HG02642 (cell line): Measurements from ENCODE around the gene OMG.
"Not testable (repeated sequence)": the region's sequence is repeated elsewhere in the genome, so short reads cannot be mapped to it uniquely, and the experiment has no call there.

Source experiments
- ATAC-seq: cut with Tn5 transposase; IDR thresholded peaks from one replicate; pipeline ENCODE4 v1.9.1; 2021; ENCODE audit warnings: mild to moderate bottlenecking; ENCODE audit not compliant: unreplicated experiment, poor library complexity

Gene OMG, protein sequence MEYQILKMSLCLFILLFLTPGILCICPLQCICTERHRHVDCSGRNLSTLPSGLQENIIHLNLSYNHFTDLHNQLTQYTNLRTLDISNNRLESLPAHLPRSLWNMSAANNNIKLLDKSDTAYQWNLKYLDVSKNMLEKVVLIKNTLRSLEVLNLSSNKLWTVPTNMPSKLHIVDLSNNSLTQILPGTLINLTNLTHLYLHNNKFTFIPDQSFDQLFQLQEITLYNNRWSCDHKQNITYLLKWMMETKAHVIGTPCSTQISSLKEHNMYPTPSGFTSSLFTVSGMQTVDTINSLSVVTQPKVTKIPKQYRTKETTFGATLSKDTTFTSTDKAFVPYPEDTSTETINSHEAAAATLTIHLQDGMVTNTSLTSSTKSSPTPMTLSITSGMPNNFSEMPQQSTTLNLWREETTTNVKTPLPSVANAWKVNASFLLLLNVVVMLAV

DNA sequence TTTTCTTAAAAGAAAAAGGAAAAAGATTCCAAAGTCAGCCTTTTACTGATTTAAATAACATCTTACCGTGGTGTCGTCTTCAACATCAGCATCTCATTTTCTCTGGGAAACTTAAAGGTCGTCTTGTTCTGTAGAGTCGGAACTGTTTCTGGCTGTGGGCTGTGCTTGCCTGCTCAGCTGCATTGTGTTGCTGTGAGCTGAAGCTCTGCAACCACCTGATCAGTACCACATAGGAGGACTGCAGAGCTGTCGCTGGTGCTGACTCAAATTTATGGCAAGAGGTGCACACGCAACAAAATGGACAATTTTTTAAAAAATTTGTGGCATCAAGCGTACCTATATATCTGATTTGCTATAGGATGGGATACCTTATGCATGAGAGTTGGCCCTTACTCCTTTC, at the start of gene OMG:
Gene OMG, minus strand, starts transcription at position 150 of the 400 bp plus-strand sequence. CDS start 908 bp downstream, outside the sequence.
- ATAC-seq, result no peak

DNA sequence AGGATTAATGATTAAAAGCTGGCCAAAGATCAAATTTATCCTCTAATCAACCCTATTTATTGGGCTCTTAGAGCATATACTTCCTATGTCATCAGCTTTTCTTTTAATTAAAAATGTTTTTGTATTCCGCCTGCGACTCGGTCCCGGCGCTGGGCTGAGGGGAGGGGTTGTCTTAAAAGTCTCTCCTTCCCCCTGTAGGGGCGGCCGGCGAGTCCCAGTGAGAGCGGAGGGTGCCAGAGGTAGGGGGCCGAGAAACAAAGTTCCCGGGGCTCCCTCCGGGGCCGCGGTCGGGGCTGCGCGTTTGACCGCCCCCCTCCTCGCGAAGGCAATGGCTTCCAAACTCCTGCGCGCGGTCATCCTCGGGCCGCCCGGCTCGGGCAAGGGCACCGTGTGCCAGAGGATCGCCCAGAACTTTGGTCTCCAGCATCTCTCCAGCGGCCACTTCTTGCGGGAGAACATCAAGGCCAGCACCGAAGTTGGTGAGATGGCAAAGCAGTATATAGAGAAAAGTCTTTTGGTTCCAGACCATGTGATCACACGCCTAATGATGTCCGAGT, 48.2 kb upstream of the OMG start:
- not testable (repeated sequence) for ATAC-seq

DNA sequence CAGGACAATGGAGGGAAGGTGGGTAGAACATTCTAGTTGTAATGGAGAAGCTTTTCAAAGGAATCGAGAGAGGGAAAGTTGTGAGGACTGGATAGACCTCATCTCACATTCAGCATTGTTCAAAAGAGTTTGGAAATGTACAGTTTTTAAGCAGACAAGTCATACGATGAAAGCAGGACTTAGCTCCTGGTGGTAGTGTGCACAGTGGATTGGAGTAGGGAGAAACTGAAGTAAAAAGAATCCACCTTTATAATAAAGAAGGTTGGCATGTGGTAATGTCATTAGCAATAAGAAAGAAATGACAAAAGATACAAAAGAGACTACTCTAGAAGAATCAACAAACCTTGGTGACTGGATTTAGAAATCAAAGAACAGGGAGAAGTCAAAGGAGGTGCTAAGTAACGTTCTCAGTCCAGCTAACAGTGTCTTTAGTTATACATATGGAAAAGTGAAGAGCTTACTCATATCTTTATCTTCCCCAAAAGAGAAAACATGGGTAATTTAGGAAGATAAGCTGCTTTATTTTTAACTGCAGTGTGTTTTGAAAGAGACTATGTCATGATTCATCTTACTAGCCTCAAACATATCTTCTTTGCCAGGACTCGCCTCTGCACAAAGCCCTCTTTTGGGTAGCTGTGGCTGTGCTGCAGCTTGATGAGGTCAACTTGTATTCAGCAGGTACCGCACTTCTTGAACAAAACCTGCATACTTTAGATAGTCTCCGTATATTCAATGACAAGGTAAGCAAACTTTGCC, 43.0 kb upstream of the OMG start:
- no peak for ATAC-seq

DNA sequence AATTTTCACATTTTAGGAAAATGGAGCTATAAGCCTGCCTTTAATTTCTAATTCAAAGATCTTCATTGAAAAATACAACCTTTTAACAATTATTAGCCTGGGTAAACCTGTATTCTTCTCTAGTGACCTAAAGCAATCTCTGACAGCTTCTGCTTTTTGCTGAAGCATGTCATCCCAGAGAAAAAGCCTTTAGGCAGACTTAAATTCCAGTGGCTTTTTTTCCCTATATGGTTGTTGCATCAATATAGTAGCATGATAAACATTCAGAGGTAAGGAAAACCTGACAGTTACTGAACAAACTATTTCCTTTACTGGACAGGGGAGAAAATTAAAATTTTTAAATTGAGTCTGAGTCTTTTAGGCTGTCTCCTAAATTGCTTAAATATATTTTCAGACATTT, 32.2 kb upstream of the OMG start:
- no peak for ATAC-seq

DNA sequence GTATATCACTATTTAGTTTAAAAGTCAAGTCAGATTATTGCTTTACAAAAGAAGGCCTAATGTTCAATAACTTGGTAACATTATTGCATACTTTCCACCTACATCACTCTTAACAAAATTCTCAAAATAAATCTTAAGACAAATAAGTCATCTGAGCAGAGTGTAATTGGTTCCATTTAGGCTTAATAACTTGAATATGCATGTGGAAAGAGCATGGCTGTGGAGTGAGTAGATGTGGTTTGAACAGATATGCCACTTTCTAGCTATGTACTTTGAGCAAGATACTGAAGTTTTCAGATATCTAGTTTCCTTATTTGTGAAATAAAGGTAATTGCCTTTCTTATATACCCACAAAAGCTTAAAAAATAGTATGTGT, 31.1 kb upstream of the OMG start:
- ATAC-seq, result no peak

DNA sequence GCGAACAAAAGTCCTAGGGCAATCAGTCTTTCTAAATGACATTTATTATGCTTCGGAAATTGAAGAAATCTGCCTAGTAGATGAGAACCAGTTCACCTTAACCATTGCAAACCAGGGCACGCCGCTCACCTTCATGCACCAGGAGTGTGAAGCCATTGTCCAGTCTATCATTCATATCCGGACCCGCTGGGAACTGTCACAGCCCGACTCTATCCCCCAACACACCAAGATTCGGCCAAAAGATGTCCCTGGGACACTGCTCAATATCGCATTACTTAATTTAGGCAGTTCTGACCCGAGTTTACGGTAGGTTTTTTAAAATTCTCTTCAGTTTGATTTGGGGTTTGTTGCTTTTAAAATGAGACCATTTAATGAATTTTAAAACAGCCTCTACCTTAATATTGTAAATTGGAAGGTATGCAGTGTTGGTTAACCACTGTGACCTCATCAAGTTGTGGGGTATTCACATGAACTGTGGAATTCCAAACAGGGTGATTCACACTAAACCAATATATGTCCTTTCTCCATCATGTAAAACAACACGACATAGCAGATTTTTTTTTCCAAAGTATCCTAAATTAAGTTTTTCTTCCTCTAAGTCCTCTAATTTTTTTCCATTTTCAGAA, 30.6 kb upstream of the OMG start:
- ATAC-seq, result no peak

DNA sequence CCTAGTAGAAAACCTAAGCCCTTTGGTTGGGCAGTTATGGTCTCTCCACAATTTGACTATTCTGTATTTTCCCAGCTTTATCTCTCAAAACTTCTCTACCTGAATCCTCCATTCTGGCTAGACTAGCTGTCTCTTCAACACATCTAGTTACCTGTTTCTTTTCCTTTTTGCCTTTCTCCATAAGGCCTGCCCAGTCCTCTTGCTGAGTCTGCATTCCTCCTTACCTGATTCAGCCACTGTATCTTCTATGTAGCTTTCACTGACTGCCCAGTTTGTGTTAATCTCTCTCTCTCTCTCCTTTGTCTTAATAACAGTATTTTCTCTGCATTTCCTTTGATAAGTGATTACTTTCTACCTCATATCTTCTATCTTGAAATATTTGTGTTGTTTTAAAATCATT, 26.5 kb upstream of the OMG start:
- ATAC-seq, result no peak

DNA sequence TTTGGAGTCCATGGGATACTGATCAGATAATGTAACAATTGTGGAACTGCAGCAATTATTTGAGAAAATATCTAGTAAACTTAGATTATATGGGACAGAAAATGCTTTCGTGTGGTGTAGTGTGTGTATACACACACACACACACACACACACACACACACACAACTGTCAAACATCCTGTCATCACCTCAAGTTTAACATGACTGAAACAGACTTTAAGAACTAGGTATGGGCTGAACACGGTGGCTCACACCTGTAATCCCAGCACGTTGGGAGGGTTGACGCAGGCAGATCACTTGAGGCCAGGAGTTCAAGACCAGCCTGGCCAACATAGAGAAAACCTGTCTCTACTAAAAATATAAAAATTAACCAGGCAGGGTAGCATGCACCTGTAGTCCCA, 24.9 kb upstream of the OMG start:
- ATAC-seq, result no peak

DNA sequence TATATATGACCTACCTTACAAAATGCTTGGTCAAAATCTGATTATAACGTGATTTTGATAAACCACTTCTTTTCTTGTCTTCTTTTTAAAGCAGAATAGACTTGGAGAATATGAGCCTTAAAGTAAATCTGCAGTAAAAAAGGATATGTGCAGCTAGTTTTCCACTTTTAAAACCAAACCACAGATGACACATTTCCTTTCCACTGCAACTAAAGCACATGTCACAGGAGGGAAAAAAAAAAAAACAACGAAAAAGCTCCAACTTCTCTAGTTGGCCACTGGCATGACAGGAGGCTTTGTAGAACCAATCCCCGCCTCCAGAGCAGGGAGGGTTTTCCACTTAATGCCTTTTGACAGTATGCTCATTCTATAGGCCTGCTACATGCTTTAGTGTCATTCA, 24.4 kb upstream of the OMG start, which contains the start of gene EVI2A:
Gene EVI2A, minus strand, starts transcription at position 142 of the 400 bp plus-strand sequence. CDS start 2,609 bp downstream, outside the sequence.
- ATAC-seq, result no peak

DNA sequence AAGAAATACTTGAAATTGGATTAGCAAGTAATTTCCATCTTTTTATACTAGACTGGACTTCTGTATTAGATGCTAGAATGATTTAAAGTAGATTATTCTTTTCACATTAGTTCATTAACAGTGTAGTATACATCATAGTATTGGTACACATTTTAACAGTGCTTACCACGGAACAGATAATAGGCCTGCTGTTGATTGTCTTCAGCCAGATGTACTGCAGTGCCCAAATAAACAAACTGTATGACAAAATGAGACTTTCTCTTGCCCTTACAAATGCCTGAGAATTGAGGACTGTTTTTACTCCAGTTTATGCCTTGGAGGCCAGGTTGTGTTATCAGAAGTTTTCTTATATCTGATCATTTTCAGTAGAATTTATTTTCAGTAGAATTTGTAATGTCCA, 23.8 kb upstream of the OMG start:
- ATAC-seq, result no peak

DNA sequence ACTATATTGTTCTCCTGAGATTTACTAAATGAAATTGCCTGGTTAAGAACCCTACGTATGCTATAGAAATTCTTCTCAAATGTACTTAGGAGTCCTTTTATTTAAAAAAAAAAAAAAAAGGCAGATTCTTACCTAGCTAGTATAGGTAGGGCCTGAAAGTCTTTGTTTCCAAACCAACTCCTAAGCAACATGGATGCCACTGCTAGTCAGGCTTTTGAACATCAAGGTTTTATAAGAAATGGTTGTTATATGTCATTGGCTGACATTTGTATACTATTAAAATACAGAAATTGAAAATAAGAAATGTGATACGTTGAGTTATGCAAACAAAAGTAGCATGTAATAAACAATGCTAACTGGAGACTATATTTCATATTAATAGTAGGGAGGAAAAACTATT, 23.2 kb upstream of the OMG start:
- no peak for ATAC-seq

DNA sequence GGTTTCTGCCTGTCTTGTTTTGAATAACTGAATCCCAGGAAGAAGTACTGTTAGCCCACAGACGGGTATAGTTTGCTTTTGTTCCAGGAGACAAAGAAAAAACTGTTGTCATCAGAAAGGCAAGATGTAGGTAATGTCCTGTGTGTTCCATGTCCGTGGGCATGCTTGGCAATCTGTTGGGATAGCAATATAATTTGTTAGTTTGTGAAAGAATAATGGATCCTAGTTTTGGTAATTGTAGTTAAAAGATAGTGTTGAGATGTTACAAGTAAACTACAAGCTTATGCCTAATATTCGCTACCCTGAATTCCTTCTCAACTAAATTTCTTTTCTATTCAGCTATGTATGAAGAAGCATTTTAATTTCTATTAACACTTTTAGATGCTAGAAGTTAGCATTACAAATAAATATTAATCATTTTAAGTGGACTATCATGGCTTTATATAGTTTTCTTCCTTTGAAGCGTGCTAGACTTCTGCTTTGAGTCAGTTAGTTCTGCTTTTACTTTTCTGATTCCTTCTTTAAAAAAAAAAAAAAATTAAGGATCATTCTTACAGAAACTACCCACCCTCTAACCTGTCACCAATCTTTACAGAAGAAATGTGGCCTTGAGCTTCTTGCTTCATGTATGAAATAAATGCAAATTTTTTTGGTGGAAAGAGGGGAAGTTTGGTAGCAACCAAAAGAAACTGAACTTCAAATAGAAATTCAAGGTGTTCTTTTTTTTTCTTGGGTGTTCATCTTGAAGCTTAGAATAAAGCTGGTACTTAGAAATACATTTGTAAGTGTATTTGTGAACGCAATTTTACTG, 22.0 kb upstream of the OMG start:
- no peak for ATAC-seq

DNA sequence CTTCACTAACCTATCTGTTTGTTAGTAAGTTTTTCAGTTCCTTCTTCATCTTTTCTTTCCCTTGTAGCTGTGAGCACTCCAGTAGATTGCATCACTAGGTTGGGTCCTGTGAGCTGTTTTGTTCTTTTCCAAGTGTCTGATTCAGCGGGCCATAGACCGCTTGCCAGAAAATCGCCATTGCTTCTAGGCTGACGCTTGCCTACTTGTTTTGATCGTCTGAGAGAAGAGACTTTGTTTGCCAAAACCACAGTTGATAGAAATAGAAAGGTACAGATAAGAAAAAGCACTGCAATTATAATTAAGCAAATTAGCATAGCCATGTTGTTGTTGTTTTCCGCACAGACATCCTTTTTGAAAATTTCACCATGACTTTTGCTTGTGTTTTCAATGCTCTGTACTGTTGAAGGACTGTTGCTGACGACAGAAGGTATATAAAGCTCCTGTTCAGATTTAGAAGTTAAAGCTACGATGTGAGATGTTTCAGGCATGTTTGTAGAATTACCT, 21.3 kb upstream of the OMG start:
- peak; percentile 49 for ATAC-seq

DNA sequence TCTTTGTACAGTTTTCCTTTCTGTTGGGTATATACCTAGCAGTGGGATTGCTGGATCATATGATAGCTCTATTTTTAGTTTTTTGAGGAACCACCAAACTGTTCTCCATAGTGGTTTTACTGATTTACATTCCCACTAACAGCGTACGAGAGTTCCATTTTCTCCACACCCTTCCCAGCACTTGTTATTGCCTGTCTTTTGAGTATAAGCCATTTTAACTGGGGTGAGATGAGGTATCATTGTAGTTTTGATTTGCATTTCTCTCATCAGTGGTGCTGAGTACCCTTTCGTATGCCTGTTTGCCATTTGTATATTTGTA, 17.7 kb upstream of the OMG start:
- ATAC-seq, result no peak

DNA sequence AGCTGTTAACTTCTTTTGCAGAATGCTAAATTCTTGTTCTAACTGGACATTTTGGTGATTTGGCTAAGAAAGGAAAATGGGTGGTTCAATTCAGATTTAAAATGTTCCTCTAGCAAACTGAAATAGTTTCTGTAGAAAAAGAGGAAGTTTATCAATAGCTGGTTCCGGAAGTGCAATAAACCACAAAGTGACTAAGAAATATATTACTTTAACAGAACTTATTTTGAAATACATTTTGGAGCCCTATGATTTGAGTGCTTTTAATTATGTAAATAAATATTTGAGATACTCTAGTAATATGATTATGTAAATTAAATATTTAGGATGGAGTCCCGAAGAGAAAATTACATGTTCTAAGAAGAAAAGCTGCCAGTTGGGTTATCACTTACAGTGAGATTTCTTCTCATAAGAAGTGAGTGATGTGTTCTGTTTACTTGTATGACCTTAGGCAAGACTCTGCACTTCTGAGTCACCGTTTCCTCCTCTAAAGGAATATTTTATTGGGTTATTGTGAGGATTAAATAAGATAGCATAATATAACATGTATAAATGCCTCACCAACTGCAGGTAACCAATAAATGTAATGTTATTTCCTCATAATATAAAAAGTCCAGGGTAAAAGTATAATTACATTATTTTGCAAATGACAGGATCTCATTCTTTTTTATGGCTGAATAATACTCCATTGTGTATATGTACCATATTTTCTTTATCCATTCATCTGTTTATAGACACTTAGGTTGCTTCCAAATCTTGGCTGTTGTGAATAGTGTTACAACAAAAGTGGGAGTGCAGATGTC, 17.1 kb upstream of the OMG start, which contains the start of gene EVI2B:
Gene EVI2B, minus strand, starts transcription at position 73 of the 800 bp plus-strand sequence. CDS start 8,445 bp downstream, outside the sequence.
- ATAC-seq, result no peak

DNA sequence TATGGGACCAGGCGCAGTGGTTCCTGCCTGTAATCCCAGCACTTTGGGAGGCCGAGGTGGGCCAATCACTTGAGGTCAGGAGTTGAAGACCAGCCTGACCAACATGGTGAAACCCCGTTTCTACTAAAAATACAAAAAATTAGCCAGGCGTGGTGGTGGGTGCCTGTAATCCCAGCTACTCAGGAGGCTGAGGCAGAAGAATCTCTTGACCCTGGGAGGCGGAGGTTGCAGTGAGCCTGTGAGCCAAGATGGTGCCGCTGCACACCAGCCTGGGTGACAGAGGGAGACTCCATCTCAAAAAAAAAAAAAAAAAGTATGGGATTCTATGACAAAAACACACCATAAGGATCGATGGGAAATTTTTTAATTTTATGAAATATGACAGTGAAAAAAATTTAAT, 15.2 kb upstream of the OMG start:
- ATAC-seq, result not testable (repeated sequence)

DNA sequence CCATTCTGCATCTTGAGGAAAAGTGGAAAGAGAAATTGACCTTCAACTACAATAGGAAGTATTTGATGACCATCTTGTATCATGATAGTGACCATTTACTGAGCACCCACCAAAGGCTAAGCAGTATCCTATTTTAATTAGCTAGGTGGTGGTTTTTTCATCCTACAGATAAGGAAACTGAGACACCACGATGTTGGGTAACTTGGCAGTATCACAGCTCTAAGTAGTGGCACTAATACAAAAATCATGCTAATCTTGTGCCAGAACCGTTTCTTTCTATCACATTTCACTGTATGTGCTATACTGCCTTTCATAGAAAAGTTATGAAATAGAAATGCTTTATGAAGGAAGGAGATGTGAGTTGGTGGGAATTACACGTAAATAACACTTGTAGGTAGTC, 14.5 kb upstream of the OMG start:
- no peak for ATAC-seq

DNA sequence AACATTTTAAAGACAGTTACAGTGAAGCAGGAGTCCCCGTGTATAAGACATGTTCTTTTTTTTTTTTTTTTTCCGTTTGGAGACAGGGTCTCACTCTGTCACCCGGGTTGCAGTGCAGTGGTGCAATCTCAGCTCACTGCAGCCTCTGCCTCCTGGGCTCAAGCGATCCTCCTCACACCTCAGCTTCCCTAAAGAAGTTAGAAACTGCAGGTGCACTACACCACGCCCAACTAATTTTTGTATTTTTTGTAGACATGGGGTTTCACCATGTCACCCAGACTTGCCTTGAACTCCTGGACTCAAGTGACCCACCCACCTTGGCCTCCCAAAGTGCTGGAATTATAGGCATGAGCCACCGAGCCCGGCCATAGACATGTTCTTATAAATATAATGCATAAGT, 13.8 kb upstream of the OMG start:
- ATAC-seq, result no peak

DNA sequence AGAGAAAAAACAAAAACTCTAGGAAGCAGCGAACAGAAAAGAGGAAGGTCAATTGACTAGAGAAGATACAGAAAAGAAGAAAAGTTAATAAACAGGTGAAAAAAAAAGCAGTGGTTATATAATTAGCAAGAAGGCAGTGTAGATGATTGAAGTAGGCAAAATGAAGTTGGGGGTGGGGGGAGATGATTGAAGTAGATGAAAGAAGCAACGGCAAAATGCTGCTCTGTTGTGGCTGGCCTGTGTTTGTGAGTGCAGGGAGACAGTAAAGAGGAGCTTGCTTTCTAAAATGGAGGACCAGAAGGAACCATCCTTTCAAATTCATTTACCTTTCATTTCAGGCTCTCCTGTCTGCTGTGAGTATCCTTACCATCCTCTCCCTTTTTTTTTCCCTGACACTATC, 13.2 kb upstream of the OMG start:
- no peak for ATAC-seq
